Left forelimb (tissue), 1 donor: ENCODE data around the gene NGEF.

Experiments used
- DNase-seq: peaks from one replicate; pipeline ENCODE4 v3.0.0-alpha.2; 2018; ENCODE audit warnings: low spot score

The NGEF gene

GRCh38 chr2:232884001-232884421 is 129.0 kb downstream of the NGEF start:
- peak; percentile 62 for DNase-seq

GRCh38 chr2:232883116-232883721 is 129.8 kb downstream of the NGEF start:
- DNase-seq: peak; percentile 44

- DNase-seq: no peak
Observed at GRCh38 chr2:232882505-232883115, 130.4 kb downstream of the NGEF start.

- no peak for DNase-seq
Observed at GRCh38 chr2:232882085-232882484, 131.0 kb downstream of the NGEF start.

DNA sequence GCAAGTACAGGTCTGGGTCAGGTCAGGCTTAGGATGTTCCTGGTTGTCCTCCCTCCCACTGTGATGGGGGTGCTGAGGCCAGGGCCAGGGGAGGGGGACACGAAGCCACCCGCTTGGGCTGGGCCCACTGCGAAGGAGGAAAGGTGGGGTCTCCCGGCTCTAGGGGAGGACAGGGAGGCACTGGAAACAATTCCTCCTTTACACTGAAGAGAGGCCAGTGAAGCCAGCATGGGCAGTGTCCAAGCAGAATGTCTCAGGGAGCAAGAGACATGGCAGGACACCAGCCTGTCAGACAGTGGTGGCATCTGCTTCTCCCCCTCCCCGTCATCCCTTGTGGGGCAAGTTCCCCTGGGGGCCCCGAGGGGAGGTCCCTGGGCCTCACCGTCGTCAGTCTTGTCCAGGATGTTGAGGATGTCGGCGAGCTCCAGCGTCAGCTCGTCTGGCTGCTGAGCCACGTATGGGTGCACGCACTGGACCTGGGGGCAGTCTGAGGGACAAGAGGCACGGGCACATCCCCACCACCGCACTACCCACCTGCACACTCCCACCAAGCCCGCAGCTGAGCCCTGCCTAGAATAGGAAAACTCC is 132.2 kb downstream of the NGEF start:
- DNase-seq: no peak

DNA sequence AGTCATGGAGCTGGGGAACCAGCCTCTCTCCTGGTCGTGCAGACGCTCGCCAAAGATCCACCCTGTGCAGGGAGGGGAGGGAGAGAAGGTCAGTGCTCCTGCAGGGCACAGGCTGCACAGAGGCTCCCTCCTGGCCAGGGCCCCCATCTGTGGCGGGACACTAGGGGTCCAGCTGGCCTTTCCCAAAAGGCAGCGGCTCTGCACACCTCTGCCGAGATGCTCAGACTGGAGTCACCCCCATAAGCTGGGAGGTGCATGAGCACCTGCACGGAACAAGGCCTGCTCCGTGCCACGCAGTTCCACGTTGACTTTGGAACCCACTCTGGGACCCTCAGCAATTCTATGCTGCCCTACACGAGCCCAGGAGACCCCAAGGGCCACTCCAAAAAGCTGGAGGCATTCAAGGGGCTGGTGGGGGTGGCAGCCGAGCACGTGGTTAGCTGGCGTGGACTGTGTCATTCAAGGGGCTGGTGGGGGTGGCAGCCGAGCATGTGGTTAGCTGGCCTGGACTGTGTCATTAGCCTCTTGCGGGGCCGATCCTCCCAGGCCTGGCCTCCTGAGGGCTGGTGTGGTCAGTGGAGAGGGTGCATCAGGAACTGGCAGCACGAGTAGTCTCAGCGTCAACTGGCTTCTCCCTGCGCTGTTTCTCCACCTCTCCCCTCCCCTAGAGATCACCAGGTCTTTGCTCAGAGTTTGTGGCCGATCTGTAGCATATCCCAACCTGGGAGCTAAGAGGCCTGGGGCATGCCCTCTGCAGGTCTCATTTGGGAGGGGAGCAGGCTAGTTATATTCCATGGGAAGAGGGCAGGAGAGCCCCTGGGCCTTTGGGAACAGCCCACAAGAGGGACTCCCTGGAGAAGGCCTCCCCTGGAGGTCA is 133.2 kb downstream of the NGEF start:
- no peak for DNase-seq

DNA sequence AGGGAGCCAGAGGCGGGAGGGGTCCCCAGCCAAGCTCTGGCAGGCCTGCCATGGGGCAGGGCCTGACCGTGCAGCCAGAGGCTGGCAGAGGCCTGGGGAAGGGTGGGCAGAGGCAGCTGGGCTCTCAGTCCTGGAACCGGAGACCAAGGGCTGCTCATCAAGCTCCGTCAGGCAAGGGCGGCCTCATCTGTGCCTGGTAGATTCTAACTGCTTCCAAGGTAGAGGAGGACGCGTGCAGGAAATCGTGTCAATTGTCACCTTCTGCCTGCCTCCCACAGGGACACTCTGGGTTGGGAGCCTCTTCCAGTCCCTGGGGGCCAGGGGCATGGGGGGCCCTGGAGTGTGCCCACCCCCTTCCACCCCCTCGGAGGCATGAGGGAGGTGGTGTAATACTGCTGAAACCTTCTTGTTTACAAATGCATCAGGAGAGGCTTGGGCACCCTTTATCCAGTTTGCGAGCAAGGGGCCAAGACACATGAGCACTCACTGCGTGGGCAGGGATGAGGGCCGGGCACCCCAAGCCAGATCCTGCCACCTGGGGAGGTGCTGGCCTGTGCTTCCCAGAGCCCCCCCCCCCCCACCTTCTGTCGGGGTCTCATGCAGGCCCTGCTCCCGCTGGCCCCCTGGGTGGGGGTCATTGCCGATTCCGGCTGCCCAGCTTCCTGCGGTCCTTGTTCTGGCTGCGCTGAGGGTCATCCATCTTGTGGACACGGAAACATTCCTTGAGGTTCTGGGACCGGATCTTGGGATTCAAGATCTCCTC is 134.0 kb downstream of the NGEF start:
- DNase-seq: no peak

- DNase-seq: no peak
Observed at GRCh38 chr2:232877940-232878511, 135.0 kb downstream of the NGEF start.

- DNase-seq: no peak
Observed at GRCh38 chr2:232876978-232877441, 136.0 kb downstream of the NGEF start.

- no peak for DNase-seq
Observed at GRCh38 chr2:232876161-232876977, 136.7 kb downstream of the NGEF start.

GRCh38 chr2:232875256-232876121 is 137.6 kb downstream of the NGEF start:
- DNase-seq: peak; percentile 60

DNA sequence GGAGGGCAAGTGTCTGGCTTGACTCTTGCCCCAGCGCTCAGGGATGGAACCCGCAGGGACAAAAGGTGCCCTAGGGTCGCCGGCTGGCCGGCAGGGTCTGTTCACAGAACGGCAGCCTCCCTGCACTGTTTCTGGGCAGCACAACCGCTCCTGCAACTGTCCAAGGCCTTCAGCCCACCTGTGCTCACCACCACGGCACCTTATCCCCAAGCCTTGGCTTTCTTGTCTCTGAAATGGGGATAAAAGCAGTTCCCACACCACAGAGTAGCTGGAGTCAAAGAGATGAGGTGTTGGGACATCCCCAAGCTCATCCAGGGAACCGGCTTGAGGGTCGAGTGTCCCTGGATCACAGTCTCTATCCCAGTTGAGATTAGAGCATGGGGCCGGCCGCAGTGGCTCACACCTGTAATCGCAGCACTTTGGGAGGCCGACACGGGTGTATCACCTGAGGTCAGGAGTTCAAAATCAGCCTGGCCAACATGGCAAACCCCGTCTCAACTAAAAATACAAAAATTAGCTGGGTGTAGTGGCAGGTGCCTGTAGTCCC is 138.3 kb downstream of the NGEF start:
- DNase-seq: no peak

DNA sequence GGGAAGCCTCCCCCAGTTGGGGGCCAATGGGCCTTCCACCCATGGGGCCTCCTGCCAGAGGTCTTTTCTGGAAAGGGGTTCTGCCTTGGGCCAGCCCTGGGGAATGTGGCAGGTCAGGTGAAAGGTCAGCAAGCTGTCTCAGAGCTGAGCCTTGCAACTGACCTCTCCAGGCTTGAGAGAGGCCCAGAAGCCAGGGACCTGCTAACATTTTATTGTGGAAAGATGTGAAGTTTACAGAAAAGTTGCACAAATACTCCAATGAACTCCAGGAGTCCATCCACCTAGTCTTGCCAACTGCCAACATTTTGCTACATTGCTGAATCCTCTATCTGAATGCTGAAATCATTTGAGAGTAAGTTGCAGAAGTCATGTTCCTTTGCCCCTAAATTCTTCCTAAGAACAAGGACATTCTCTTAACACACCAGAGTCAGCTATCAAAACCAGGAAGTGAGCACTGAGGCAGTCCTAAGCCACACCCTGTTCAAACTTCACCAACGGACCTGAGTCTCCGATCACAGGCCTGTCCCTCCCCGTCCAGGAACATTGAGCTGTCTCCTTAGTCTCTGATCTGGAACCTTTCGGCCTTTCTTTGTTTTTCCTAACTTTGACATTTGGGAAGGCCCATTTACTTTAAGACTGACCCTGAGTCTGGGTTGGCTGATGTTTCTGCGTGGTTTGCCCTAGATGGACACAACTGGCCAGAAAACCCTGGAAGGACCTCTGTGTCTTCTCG is 139.0 kb downstream of the NGEF start:
- DNase-seq: no peak

DNA sequence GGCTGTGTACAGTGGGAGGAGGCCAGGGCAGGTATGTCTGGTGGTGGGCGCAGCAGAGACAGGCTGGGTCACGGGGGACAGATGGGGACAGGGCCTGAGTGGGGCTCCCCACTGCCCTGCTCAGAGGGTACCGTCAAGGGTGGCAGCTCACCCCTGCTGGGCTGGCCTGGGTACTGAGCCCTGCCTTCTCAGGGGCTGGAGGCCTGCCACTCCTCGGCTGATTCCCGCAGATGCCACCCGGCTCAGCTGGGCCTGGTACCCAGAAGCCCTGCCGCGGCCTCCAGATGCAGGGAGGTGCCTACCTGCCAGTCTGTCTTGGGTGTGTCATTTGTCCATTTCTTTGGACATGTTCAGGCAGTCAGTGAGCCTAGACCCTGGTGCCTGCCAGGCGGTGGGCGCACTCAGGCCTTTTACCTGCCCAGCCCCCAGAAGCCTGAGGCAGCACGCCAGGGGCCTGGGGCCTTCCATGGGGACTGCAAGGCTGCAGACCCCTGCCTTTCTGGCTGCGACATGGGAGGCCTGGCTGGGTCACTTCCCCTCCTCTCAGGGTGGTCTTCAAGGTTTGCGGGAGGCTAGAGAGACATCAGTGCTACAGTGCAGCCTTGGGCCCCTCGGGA is 139.7 kb downstream of the NGEF start:
- DNase-seq: peak; percentile 65

DNA sequence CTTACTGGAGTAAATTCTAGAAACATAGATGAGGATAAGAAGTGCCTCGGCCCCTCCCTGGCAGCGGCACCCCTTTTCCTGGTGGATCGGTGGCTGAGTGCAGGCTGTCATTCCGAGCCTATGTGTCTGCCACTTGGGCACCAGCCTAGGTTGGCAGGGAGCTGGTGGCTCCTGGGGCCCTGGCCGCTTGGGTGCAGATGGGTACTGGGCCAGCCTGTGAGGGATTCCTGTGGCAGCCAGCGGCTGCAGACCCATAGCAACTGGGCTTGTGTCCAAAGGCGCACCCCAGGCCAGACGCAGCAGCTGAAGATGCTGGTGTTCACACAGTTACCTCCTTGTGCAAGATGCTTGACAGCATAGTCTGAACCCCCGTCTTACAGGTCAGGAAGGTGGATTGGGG is 140.2 kb downstream of the NGEF start:
- DNase-seq: peak; percentile 59

DNA sequence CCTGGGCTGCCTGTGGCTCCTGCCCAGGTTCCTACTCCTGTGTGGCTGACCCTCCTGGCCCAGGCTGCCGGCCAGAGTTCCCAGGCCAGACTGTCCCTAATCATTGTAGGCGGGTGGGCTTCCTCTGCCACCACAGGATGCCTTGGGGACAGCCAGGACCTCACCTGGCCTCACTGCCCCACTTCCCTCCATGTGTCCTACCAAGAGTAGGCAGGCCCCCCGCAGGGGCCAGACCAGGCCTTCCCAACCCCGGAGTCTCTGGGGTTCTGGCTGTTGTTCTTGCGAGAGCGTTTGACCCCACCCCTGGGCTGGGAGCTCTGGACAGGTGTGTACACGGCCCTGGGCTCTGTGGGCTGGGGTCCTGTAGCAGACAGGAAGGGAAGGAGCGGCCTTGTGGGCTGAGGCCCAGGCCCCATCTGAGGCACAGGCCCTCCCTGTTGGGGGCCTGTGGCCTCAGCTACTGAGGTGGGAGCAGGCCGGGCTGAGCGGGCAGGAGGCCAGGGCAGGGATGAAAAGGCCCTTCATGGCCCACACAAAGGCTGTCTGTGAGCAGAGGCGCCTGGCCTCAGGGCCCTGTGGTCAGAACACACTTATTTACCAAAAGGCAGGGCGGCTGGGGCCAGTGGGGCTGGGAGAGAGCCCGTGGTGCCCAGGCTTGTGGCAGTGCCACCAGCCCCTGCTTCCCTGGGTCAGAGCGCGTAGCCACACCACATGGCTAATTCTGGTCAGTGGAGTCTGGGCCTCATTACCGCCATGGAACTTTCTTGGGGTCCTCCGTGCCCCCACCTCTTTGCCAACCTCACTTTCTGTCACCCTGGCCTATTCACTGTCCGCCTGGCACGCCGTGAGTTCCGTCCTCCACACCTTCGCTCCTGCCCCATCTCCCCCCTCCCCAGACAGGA is 141.0 kb downstream of the NGEF start:
- DNase-seq: peak; percentile 64

DNA sequence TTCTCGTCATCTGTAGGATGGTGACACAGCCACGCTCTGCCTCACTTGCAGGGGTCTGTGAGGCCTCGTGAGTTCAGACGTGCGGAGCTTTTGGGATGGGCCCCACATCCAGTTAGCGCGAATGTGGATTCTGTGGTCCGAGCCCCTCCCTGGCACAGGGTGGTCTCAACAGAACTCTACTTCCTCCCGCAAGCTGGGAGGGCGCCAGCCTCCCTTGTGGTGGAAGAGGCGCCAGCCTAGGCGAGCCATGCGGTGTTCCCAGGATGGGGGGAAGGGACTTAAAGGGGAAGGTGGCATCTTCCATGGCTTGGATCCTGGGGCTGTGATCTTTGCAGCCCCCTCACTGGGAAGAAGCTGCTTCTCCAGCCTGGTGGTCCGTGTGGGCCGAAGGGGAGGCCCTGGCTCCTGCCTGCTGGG is 141.6 kb downstream of the NGEF start:
- DNase-seq: peak; percentile 60
